WTC11 (cell line): ENCODE data around the gene TAF7. TPM values are rescaled to one million over a fixed set of nuclear protein-coding genes. Genes with fewer than 3 reads are reported as not detected.

Source experiments
- ATAC-seq: fragments of 200-7000 bp; cut with Tn5 transposase; 2 replicates; pipeline ENCODE4 v1.10.0; 2021; ENCODE audit warnings: mild to moderate bottlenecking, moderate library complexity
- CTCF ChIA-PET: fragments of 300-600 bp; sonication (Branson Sonifier 250); formaldehyde crosslinking; loops from one replicate; lab custom pipeline; 2021; ENCODE audit warnings: antibody characterized with exemption; lab: Charles Lee
- POLR2A ChIA-PET: fragments of 350-600 bp; sonication (Branson Sonifier 250); formaldehyde crosslinking; loops from one replicate; lab custom pipeline; 2021; ENCODE audit warnings: antibody characterized with exemption; lab: Charles Lee
- DNase-seq: peaks from one replicate; pipeline ENCODE4 v3.0.0; 2021; ENCODE audit warnings: low spot score
- H3K27ac Mint-ChIP-seq: 2 replicates; pipeline ENCODE4 v1.8.0; 2021; ENCODE audit warnings: mixed read lengths
- H3K27me3 Mint-ChIP-seq: 2 replicates; pipeline ENCODE4 v1.8.0; 2021; ENCODE audit warnings: low read depth, mild to moderate bottlenecking, moderate library complexity, mixed read lengths
- H3K36me3 Mint-ChIP-seq: 2 replicates; pipeline ENCODE4 v1.8.0; 2021; ENCODE audit warnings: mixed read lengths
- H3K4me1 Mint-ChIP-seq: 2 replicates; pipeline ENCODE4 v1.8.0; 2022; ENCODE audit warnings: mixed read lengths
- H3K4me3 Mint-ChIP-seq: 2 replicates; pipeline ENCODE4 v1.8.0; 2021; ENCODE audit warnings: mild to moderate bottlenecking, moderate library complexity, mixed read lengths
- H3K9me3 Mint-ChIP-seq: 2 replicates; pipeline ENCODE4 v1.8.0; 2021; ENCODE audit warnings: mixed read lengths
- FOXP1 ChIP-seq: sonication (generic); formaldehyde crosslinking; IDR thresholded peaks from 2 replicates; pipeline ENCODE4 v1.8.0; 2022; ENCODE audit warnings: missing genetic modification reagents, mild to moderate bottlenecking, moderate library complexity, borderline replicate concordance
- GTF2I ChIP-seq: fragments of 250-450 bp; sonication (Bioruptor Pico); conservative IDR thresholded peaks from 2 replicates; pipeline ENCODE4 v1.4.0; 2021; ENCODE audit warnings: mild to moderate bottlenecking
- IRF2 ChIP-seq: sonication (generic); formaldehyde crosslinking; IDR thresholded peaks from 2 replicates; pipeline ENCODE4 v1.8.0; 2022; ENCODE audit warnings: low read depth, missing genetic modification reagents, borderline replicate concordance
- NR3C1 ChIP-seq: sonication (generic); formaldehyde crosslinking; conservative IDR thresholded peaks from 2 replicates; pipeline ENCODE4 v1.8.1; 2023; ENCODE audit warnings: low read depth, mild to moderate bottlenecking, missing genetic modification reagents
- RELA ChIP-seq: sonication (generic); formaldehyde crosslinking; IDR thresholded peaks from 2 replicates; pipeline ENCODE4 v1.8.1; 2022; ENCODE audit warnings: missing genetic modification reagents, mild to moderate bottlenecking, borderline replicate concordance
- ZNF263 ChIP-seq: sonication (generic); formaldehyde crosslinking; IDR thresholded peaks from 2 replicates; pipeline ENCODE4 v1.8.1; 2022; ENCODE audit warnings: low read depth, mild to moderate bottlenecking, moderate library complexity, missing genetic modification reagents
- ZNF317 ChIP-seq: sonication (generic); formaldehyde crosslinking; IDR thresholded peaks from 2 replicates; pipeline ENCODE4 v1.8.1; 2023; ENCODE audit warnings: low read depth, mild to moderate bottlenecking, moderate library complexity, missing genetic modification reagents, borderline replicate concordance
- total RNA-seq: library from RNA; stranded (reverse); gene quantifications from 3 replicates; pipeline ENCODE4 v1.2.3, GENCODE V29; 2021
- TF ChIP-seq, protein P1 (sequence below): fragments of 250-450 bp; sonication (Bioruptor Pico); IDR thresholded peaks from 2 replicates; pipeline ENCODE4 v1.8.0; 2021; ENCODE audit warnings: mild to moderate bottlenecking
- TF ChIP-seq, protein P2 (sequence below): fragments of 200-600 bp; IDR thresholded peaks from 2 replicates; pipeline ENCODE4 v1.8.0; 2022; ENCODE audit warnings: antibody characterized with exemption
- TF ChIP-seq, protein P3 (sequence below): sonication (generic); formaldehyde crosslinking; IDR thresholded peaks from 2 replicates; pipeline ENCODE4 v1.8.1; 2023; ENCODE audit warnings: mild to moderate bottlenecking, missing genetic modification reagents, borderline replicate concordance

TAF7 gene
- total RNA-seq, 1 experiment from 2014 or later = 96.2 TPM

DNA sequence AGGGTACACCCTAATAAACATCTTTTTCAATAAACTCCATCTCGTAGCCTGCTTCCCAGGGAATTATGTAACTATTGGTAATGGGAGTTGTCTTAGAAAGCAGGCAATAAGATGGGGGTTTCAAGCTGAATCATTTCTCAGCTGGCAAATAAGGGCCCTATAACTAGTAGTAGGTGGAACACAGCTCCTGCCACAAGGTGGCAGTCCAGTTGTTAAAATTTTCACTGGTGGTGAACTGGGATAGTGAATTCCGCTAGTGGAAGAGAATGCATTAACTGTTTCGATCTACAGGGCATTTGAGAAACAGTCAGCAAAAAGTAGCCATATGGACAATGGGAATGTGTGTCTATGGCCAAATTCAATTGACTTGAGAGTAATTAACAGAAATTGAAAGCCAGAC, 47.7 kb downstream of the TAF7 start:
- no peaks in the 10 kb centered on the region for H3K27me3 Mint-ChIP-seq
- peak; percentile 47 for DNase-seq
- peaks cover 54% of the 10 kb centered on the region for H3K9me3 Mint-ChIP-seq
- ChIA-PET CTCF (interaction anchor here (0.6 to 2.2 kb wide), 37 partner anchors 12 to 295 kb away, joined by 3 to 39 read pairs (median 5); partner anchors contain the start of genes PCDHB10, PCDHB11, PCDHB14 and PCDHB15), POLR2A (interaction anchor here (0.5 to 0.8 kb wide), 2 partner anchors 50 to 104 kb away, joined by 3 to 4 read pairs; partner anchors contain the start of gene PCDHB14)
- H3K4me3 Mint-ChIP-seq = no peak overlapping the region
- H3K27ac Mint-ChIP-seq = no peak overlapping the region
- no peaks in the 10 kb centered on the region for H3K4me1 Mint-ChIP-seq
- ATAC-seq = peak; percentile 89
- H3K36me3 Mint-ChIP-seq = peaks cover 11% of the 10 kb centered on the region
- TF ChIP-seq, protein P1, sequence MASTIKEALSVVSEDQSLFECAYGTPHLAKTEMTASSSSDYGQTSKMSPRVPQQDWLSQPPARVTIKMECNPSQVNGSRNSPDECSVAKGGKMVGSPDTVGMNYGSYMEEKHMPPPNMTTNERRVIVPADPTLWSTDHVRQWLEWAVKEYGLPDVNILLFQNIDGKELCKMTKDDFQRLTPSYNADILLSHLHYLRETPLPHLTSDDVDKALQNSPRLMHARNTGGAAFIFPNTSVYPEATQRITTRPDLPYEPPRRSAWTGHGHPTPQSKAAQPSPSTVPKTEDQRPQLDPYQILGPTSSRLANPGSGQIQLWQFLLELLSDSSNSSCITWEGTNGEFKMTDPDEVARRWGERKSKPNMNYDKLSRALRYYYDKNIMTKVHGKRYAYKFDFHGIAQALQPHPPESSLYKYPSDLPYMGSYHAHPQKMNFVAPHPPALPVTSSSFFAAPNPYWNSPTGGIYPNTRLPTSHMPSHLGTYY (CRISPR knock-in tag) = no peak
- no peak for TF ChIP-seq GTF2I (CRISPR knock-in tag)
- TF ChIP-seq IRF2 (CRISPR knock-in tag) = no peak
- TF ChIP-seq, protein P2, sequence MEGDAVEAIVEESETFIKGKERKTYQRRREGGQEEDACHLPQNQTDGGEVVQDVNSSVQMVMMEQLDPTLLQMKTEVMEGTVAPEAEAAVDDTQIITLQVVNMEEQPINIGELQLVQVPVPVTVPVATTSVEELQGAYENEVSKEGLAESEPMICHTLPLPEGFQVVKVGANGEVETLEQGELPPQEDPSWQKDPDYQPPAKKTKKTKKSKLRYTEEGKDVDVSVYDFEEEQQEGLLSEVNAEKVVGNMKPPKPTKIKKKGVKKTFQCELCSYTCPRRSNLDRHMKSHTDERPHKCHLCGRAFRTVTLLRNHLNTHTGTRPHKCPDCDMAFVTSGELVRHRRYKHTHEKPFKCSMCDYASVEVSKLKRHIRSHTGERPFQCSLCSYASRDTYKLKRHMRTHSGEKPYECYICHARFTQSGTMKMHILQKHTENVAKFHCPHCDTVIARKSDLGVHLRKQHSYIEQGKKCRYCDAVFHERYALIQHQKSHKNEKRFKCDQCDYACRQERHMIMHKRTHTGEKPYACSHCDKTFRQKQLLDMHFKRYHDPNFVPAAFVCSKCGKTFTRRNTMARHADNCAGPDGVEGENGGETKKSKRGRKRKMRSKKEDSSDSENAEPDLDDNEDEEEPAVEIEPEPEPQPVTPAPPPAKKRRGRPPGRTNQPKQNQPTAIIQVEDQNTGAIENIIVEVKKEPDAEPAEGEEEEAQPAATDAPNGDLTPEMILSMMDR = no peak
- no peak for TF ChIP-seq ZNF263 (CRISPR knock-in tag)
- TF ChIP-seq, protein P3, sequence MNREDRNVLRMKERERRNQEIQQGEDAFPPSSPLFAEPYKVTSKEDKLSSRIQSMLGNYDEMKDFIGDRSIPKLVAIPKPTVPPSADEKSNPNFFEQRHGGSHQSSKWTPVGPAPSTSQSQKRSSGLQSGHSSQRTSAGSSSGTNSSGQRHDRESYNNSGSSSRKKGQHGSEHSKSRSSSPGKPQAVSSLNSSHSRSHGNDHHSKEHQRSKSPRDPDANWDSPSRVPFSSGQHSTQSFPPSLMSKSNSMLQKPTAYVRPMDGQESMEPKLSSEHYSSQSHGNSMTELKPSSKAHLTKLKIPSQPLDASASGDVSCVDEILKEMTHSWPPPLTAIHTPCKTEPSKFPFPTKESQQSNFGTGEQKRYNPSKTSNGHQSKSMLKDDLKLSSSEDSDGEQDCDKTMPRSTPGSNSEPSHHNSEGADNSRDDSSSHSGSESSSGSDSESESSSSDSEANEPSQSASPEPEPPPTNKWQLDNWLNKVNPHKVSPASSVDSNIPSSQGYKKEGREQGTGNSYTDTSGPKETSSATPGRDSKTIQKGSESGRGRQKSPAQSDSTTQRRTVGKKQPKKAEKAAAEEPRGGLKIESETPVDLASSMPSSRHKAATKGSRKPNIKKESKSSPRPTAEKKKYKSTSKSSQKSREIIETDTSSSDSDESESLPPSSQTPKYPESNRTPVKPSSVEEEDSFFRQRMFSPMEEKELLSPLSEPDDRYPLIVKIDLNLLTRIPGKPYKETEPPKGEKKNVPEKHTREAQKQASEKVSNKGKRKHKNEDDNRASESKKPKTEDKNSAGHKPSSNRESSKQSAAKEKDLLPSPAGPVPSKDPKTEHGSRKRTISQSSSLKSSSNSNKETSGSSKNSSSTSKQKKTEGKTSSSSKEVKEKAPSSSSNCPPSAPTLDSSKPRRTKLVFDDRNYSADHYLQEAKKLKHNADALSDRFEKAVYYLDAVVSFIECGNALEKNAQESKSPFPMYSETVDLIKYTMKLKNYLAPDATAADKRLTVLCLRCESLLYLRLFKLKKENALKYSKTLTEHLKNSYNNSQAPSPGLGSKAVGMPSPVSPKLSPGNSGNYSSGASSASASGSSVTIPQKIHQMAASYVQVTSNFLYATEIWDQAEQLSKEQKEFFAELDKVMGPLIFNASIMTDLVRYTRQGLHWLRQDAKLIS = no peak

DNA sequence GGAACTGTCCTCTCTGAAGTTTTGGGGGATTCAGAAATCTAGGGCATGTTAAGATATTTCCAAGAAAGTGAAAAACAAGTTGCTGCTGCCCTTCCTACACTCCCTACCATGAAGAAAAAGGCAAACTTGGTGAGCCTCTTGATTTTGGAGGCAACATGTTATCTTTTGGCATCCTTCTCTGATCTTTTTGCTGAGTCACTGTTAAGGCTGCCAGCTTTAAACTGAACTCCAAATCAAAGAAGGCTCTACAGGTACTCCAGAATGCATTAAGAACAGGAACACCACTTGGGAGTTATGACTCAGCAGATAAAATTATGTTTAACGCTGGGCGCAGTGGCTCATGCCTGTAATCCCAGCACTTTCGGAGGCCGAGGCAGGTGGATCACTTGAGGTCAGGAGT, 51.4 kb downstream of the TAF7 start:
- no peaks in the 10 kb centered on the region for H3K4me1 Mint-ChIP-seq
- DNase-seq = no peak
- POLR2A ChIA-PET = no interaction called here
- ATAC-seq = no peak
- H3K4me3 Mint-ChIP-seq = no peak overlapping the region
- no peak for TF ChIP-seq FOXP1 (CRISPR knock-in tag)
- TF ChIP-seq RELA = no peak
- no peak for TF ChIP-seq ZNF317 (CRISPR knock-in tag)
- no peak for TF ChIP-seq NR3C1 (CRISPR knock-in tag)
- CTCF ChIA-PET = interaction anchor here (1.1 kb wide), 1 partner anchor 87 kb away, joined by 3 read pairs; the partner anchor contains the start of gene PCDHB16
- peaks cover 66% of the 10 kb centered on the region for H3K9me3 Mint-ChIP-seq
- no peak overlapping the region for H3K27ac Mint-ChIP-seq
- no peaks in the 10 kb centered on the region for H3K27me3 Mint-ChIP-seq
- H3K36me3 Mint-ChIP-seq = peaks cover 43% of the 10 kb centered on the region

Other genes starting within 250 kb of the TAF7 start
- 22.9 to 26.2 TPM (median 23.1 TPM) in 3 replicates for gene PCDHB2, start 226.2 kb downstream of the TAF7 start, total RNA-seq
- gene PCDHB3, start 220.3 kb downstream of the TAF7 start, total RNA-seq = 4.7 to 6.4 TPM (median 5.1 TPM) in 3 replicates
- 2.3 to 2.6 TPM (median 2.3 TPM) in 3 replicates for gene PCDHB4, start 199.0 kb downstream of the TAF7 start, total RNA-seq
- 6.8 to 12.5 TPM (median 8.5 TPM) in 3 replicates for gene PCDHB5, start 185.6 kb downstream of the TAF7 start, total RNA-seq
- gene PCDHB6, start 170.7 kb downstream of the TAF7 start, total RNA-seq = 0.23 to 0.37 TPM (median 0.24 TPM) in 3 replicates
- 0.17 to 0.27 TPM (median 0.23 TPM) in 3 replicates for gene PCDHB7, start 148.1 kb downstream of the TAF7 start, total RNA-seq
- 4.1 to 5.4 TPM (median 4.6 TPM) in 3 replicates for gene PCDHB8, start 143.0 kb downstream of the TAF7 start, total RNA-seq
- 3.5 to 4.1 TPM (median 3.7 TPM) in 3 replicates for gene PCDHB16, start 138.4 kb downstream of the TAF7 start, total RNA-seq
- gene PCDHB9, start 133.6 kb downstream of the TAF7 start, total RNA-seq = 1.6 to 2.3 TPM (median 1.7 TPM) in 3 replicates
- gene PCDHB10, start 128.4 kb downstream of the TAF7 start, total RNA-seq = 1.4 to 1.9 TPM (median 1.7 TPM) in 3 replicates
- 0.61 to 1.2 TPM (median 0.92 TPM) in 3 replicates for gene PCDHB11, start 121.2 kb downstream of the TAF7 start, total RNA-seq
- gene PCDHB12, start 112.1 kb downstream of the TAF7 start, total RNA-seq = 2.7 to 3.1 TPM (median 3.1 TPM) in 3 replicates
- gene PCDHB13, start 106.9 kb downstream of the TAF7 start, total RNA-seq = 2.2 to 2.9 TPM (median 2.6 TPM) in 3 replicates
- 2.6 to 3.5 TPM (median 2.8 TPM) in 3 replicates for gene PCDHB14, start 97.4 kb downstream of the TAF7 start, total RNA-seq
- gene PCDHB15, start 75.4 kb downstream of the TAF7 start, total RNA-seq = 7.7 to 8.7 TPM (median 8.4 TPM) in 3 replicates
- gene SLC25A2, start 16.7 kb downstream of the TAF7 start, total RNA-seq = 0.24 TPM in 1 of 3 replicates, not detected in the others
- gene PCDHGA1, start 9.7 kb upstream of the TAF7 start, total RNA-seq = 1.1 to 1.5 TPM (median 1.2 TPM) in 3 replicates
- 0.66 to 0.96 TPM (median 0.94 TPM) in 3 replicates for gene PCDHGA2, start 18.0 kb upstream of the TAF7 start, total RNA-seq
- gene PCDHGA3, start 23.0 kb upstream of the TAF7 start, total RNA-seq = 0.92 to 1.3 TPM (median 0.98 TPM) in 3 replicates
- gene PCDHGB1, start 29.3 kb upstream of the TAF7 start, total RNA-seq = 4.9 to 5.6 TPM (median 5.5 TPM) in 3 replicates
- gene PCDHGA4, start 34.2 kb upstream of the TAF7 start, total RNA-seq = 3.4 to 3.9 TPM (median 3.5 TPM) in 3 replicates
- 4.1 to 5.5 TPM (median 5.2 TPM) in 3 replicates for gene PCDHGB2, start 39.2 kb upstream of the TAF7 start, total RNA-seq
- 2.0 to 2.5 TPM (median 2.4 TPM) in 3 replicates for gene PCDHGA5, start 43.4 kb upstream of the TAF7 start, total RNA-seq
- gene PCDHGB3, start 49.5 kb upstream of the TAF7 start, total RNA-seq = 3.3 to 4.2 TPM (median 3.5 TPM) in 3 replicates
- gene PCDHGA6, start 53.1 kb upstream of the TAF7 start, total RNA-seq = 2.6 to 3.3 TPM (median 3.0 TPM) in 3 replicates
- 1.6 to 2.8 TPM (median 2.1 TPM) in 3 replicates for gene PCDHGA7, start 62.0 kb upstream of the TAF7 start, total RNA-seq
- gene PCDHGB4, start 66.9 kb upstream of the TAF7 start, total RNA-seq = 7.8 to 9.1 TPM (median 8.8 TPM) in 3 replicates
- 1.4 to 2.4 TPM (median 2.1 TPM) in 3 replicates for gene PCDHGA8, start 71.8 kb upstream of the TAF7 start, total RNA-seq
- 7.6 to 9.7 TPM (median 7.7 TPM) in 3 replicates for gene PCDHGB5, start 77.2 kb upstream of the TAF7 start, total RNA-seq
- gene PCDHGA9, start 82.0 kb upstream of the TAF7 start, total RNA-seq = 1.9 to 2.9 TPM (median 2.3 TPM) in 3 replicates
- gene PCDHGB6, start 87.2 kb upstream of the TAF7 start, total RNA-seq = 6.0 to 6.7 TPM (median 6.1 TPM) in 3 replicates
- gene PCDHGA10, start 92.2 kb upstream of the TAF7 start, total RNA-seq = 10.7 to 11.9 TPM (median 11.0 TPM) in 3 replicates
- 10.5 to 11.2 TPM (median 10.7 TPM) in 3 replicates for gene PCDHGB7, start 96.9 kb upstream of the TAF7 start, total RNA-seq
- 7.0 to 8.4 TPM (median 7.1 TPM) in 3 replicates for gene PCDHGA11, start 100.3 kb upstream of the TAF7 start, total RNA-seq
- 1.6 to 2.1 TPM (median 1.9 TPM) in 3 replicates for gene PCDHGA12, start 109.7 kb upstream of the TAF7 start, total RNA-seq
- 28.1 to 29.4 TPM (median 29.1 TPM) in 3 replicates for gene PCDHGC3, start 155.2 kb upstream of the TAF7 start, total RNA-seq
- gene PCDHGC4, start 164.2 kb upstream of the TAF7 start, total RNA-seq = 4.5 to 6.1 TPM (median 5.1 TPM) in 3 replicates
- 1.1 to 1.5 TPM (median 1.1 TPM) in 3 replicates for gene PCDHGC5, start 168.3 kb upstream of the TAF7 start, total RNA-seq